NCI-H460 (cell line): ENCODE measurements around the gene NRL. TPM values are rescaled to one million over a fixed set of nuclear protein-coding genes. Genes with fewer than 3 reads are reported as not detected.

Source experiments
- DNase-seq: peaks from one replicate; pipeline ENCODE4 v3.0.0-alpha.2; 2016; ENCODE audit warnings: low read depth; ENCODE audit errors: extremely low read depth
- total RNA-seq: library from RNA; depleted of rRNA; stranded (reverse); fragments of >200 nt; shearing (Covaris generic); gene quantifications from 2 replicates; pipeline ENCODE4 v1.2.3, GENCODE V29; 2014

NRL gene
- total RNA-seq, 1 experiment from 2014 or later: 1.6 TPM

GRCh38 chr14:24083462-24083861 is 31.3 kb downstream of the NRL start:
- no peak for DNase-seq

GRCh38 chr14:24082411-24083080 is 32.2 kb downstream of the NRL start:
- no peak for DNase-seq

- DNase-seq: no peak
Observed at GRCh38 chr14:24081739-24082211, 33.0 kb downstream of the NRL start.

- no peak for DNase-seq
Observed at GRCh38 chr14:24080888-24081738, 33.6 kb downstream of the NRL start.

- no peak for DNase-seq
Observed at GRCh38 chr14:24080142-24080530, 34.6 kb downstream of the NRL start.

GRCh38 chr14:24079491-24080141 is 35.1 kb downstream of the NRL start:
- no peak for DNase-seq

GRCh38 chr14:24078146-24078545 is 36.6 kb downstream of the NRL start:
- no peak for DNase-seq

GRCh38 chr14:24077086-24077485 is 37.7 kb downstream of the NRL start:
- no peak for DNase-seq

- DNase-seq: no peak
Observed at GRCh38 chr14:24076302-24076601, 38.5 kb downstream of the NRL start.

GRCh38 chr14:24075485-24076301 is 39.1 kb downstream of the NRL start:
- DNase-seq: no peak

GRCh38 chr14:24074625-24075484 is 39.9 kb downstream of the NRL start:
- no peak for DNase-seq

- DNase-seq: no peak
Observed at GRCh38 chr14:24072881-24073877, 41.6 kb downstream of the NRL start.

- no peak for DNase-seq
Observed at GRCh38 chr14:24072436-24072835, 42.3 kb downstream of the NRL start.

- no peak for DNase-seq
Observed at GRCh38 chr14:24071836-24072430, 42.8 kb downstream of the NRL start.

GRCh38 chr14:24071144-24071697 is 43.5 kb downstream of the NRL start, which contains the start of gene CPNE6:
TSS of gene CPNE6 (plus strand) at chr14:24071562. CDS start at chr14:24072937, 1,375 bp downstream.
- DNase-seq: no peak

GRCh38 chr14:24070285-24071143 is 44.2 kb downstream of the NRL start:
- DNase-seq: no peak

GRCh38 chr14:24069411-24069735 is 45.4 kb downstream of the NRL start:
- DNase-seq: no peak
